ENCODE measurements around the gene TNFAIP2. TPM values are rescaled to one million over a fixed set of nuclear protein-coding genes. Genes with fewer than 3 reads are reported as not detected.
"Not testable (repeated sequence)": the region's sequence is repeated elsewhere in the genome, so short reads cannot be mapped to it uniquely, and the experiment has no call there.

Gene TNFAIP2
- total RNA-seq, 2 donors from 2014 or later, result 71.4 to 112 TPM

DNA sequence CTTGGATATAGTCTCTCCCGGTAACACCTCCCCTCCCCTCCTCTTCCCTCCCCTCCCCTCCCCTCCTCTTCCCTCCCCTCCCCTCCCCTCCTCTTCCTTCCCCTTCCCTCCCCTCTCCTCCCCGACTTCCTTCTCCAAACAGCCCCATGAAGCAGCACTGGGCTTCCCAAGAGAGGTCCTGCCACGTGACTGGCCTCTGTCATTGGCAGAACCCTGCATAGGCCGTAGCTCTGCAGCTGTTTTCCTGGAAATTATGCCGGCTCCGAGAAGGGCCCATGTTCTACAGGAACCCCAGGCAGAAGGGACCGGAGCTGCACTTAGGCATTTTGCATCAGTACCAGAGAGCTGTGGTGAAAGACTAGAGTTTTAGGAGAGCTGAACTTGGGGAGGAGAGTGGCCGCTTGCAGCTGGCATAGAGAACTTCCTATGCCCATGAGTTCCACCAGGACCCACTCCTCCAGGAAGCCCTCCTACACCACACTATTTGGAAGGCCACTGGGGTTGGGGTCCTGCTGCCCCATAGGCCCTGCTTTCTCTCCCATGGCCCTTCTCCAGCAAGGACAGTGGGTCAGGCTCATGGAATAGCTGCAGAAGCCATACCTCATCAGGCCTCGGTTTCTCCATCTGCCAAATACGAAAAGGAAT lies 5.1 kb upstream of the TNFAIP2 start:
- intact Hi-C loops (cut with DNase I), result no loop called here
- DNase-seq (ENCODE audit: low spot score), result peak; percentile 94

DNA sequence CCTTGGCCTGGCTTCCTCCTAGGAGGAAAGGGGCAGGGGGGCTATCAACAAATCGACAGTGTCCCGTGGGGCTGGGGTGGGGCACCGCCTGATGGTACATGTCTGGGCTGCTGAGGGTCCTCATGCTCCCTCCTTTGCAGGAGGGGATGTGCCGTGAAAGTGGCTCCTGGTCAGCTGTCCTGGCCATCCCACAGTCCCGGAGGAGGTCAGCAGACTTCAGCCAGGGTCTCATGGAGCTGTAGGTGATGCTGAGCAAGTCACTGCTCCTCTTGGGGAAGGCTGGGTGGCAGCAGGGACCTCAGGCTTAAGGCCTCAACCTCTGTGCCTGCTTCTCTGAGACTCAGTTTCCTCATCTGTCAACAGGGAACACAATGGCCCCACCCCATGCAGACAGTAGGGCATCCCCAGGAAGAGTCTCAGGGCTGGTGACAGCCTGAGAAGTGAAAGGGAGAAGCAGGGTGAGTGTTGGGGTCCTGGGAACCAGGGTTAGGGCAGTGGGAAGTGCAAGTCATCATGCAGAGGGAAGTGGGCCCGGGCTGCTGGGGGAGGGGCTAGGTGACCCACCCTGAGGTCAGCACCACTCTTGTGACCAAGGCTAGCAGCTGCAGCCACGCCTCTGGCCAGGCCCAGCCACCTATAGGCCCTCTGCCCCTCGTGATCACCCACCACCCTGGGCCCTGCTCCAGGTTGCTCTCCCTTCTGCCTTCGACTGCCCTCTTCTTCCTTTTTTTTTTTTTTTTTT lies 4.4 kb upstream of the TNFAIP2 start:
- DNase-seq (ENCODE audit: low spot score), result peak; percentile 95
- intact Hi-C loops (cut with DNase I), result no loop called here

DNA sequence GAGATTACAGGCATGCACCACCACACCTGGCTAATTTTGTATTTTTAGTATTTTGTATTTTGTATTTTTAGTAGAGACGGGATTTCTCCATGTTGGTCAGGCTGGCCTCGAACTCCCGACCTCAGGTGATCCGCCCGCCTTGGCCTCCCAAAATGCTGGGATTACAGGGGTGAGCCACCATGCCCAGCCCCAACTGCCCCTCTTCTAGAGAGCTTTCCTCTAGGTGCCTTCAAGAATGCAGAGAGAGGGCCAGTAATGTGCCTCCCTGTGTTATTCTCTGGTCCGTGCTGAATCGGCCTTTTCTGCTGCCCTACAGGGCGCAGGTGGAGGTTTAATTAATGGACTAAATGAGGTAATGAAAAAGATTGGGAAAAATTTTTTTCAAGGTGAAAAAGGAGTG lies 3.7 kb upstream of the TNFAIP2 start:
- DNase-seq (ENCODE audit: low spot score); intact Hi-C loops (cut with DNase I): not testable (repeated sequence)

DNA sequence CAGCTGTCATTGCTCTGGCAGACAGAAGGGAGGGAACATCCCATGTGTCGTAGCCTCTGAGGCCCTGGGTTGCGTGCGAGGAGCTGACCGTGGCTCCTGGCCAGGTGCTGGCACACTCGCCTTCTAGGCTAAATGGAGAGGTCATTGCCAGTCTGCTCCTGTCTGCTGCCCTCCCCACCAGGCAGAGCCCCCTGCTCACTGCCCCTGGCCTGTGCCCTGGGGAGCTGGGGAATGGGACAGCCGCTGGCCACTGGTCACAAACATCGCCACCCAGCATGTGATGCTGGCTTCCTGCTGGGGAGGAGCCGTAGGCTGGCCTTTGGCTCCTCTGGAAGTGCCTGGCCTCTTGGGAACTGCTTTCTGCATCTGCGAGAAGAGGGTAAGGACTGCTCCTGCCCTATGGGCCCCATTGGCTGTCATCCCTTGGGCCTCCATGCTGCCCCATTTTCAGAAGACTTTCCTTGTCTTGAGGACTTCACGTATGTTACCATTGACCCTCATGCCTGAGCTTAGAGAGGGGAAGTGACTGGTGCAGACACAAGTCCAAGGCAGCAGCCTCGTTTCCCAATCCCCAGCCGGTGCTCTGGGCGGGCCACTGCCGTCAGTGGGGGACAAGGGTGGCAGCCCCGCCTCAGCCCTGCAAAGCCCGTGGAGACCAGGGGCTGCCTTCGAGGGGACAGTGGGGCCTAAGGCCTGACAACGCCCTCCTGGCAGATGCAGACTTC lies 2.0 kb upstream of the TNFAIP2 start:
- intact Hi-C loops (cut with DNase I), result no loop called here
- DNase-seq (ENCODE audit: low spot score), result peak; percentile 94

DNA sequence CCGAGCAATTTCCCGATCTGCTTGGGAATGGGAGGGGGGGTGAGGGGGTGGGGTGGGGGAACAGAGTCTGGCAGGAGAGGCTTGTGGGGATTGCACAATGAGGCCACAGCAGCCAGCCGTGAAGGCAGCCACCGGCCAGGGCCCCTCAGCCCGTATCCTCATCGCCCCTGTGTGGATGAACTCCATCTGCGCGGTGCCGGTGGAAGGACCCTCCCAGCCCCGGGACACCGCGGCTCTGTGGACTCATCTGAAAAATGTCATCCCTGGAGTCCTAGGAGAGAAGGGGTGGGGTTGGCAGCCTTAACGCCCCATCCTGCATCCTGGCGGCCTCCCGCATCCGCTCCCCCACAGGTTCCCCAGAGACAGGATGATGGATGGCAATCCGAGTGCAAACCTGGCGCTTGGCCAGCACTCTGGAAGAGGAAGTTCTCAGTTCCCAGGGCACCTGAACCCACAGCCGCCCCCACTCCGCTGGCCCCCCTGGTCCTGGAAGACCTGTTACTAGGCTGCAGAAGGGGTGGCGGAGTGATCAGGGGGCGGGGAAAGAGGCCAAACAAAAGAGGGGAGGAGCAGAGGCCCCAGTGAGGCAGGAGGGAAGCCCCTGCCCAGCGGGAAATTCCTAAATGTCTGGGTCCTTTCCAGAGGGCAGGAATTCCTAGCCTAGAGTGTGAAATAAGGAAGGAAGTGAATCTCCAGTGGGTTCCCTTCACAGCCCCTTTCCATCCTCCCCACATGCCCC lies 1.2 kb upstream of the TNFAIP2 start:
- intact Hi-C loops (cut with DNase I), result no loop called here
- peak; percentile 96 for DNase-seq (ENCODE audit: low spot score)

DNA sequence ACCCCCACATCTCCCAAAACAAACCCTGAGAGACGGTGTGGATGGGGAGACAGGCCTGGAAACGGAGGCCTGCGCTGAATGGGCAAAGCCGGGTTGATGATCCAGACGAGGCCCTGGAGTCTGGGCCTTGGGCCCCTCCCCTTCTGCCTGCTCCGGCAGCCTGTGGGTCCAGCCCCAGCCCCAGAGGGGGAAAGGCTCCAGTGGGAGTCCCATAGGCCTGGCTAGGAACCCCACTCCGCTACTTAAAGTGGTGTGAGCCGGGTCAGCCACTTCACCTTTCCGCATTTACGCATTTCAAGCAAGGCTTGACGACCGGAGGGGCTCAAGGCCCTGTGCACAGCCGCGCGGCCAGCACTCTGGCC lies 695 bp upstream of the TNFAIP2 start:
- intact Hi-C loops (cut with DNase I), result no loop called here
- DNase-seq (ENCODE audit: low spot score), result no peak

DNA sequence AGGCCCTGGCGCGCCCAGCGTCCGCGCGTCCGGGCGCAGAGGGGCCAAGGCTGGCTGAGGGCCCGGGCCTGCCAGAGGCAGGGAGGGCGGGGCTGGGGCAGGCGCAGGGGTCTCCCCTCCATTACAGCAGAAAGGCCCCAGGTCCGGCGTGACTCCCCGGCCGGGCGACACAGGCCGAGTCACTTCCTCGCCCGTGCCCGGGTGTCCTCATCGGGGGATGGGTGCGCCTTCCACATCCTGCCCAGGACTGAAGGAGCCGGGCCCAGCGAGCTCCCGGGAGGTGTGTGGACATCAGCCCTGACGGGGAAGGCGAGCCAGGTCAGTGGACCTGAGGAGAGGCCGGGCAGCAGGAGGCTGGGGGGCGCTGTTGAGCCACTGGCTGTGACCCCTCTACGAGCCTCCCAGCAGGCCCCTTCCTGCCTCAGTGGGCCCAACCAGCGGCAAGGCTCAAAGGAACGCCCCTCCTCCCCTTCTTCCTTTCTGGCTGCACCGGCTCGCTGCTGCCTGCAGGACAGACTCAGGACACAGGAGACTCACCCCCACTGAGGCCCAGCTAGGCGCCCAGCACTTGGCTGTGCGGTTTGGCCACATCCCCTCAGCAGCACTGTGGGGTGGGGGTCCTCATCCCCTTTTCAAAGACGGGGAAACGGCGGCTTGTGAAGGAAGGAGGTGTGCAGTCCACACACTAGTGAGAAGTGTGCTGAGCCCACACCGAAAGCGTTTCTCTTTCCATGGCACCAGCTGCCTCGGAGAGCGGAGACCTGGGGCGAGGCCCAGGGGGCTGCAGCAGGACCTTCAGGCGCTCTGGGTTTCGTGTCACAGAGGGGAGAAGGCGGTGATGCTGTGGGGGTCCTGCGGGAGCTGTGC lies 606 bp downstream of the TNFAIP2 start:
- intact Hi-C loops (cut with DNase I), result no loop called here
- peak; percentile 90 for DNase-seq (ENCODE audit: low spot score)

DNA sequence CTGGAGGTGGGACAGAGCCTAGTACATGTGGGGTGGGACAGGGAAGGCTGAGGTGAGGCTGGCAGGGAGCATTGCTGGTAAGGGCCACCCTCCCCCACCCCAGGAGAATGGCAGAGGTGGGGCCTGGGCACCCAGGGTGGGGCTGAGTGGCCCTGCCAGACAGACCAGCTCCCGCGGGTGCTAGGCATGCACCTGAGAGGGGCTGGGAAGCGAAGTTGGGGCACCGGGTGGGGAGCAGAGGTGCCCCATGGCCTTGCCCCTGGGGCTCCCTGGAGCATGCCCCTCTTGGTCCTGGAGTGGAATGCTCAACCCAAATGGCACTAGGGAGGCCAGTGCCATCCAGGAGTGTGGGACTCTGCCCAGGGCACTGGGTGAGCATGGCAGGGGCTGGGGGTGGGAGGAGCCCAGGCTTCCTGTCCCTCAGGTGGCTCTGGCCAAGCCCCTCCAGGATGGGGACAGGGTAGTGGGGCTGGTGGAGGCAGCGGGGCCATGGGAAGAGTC lies 1.3 kb downstream of the TNFAIP2 start:
- intact Hi-C loops (cut with DNase I), result no loop called here
- DNase-seq (ENCODE audit: low spot score), result no peak

DNA sequence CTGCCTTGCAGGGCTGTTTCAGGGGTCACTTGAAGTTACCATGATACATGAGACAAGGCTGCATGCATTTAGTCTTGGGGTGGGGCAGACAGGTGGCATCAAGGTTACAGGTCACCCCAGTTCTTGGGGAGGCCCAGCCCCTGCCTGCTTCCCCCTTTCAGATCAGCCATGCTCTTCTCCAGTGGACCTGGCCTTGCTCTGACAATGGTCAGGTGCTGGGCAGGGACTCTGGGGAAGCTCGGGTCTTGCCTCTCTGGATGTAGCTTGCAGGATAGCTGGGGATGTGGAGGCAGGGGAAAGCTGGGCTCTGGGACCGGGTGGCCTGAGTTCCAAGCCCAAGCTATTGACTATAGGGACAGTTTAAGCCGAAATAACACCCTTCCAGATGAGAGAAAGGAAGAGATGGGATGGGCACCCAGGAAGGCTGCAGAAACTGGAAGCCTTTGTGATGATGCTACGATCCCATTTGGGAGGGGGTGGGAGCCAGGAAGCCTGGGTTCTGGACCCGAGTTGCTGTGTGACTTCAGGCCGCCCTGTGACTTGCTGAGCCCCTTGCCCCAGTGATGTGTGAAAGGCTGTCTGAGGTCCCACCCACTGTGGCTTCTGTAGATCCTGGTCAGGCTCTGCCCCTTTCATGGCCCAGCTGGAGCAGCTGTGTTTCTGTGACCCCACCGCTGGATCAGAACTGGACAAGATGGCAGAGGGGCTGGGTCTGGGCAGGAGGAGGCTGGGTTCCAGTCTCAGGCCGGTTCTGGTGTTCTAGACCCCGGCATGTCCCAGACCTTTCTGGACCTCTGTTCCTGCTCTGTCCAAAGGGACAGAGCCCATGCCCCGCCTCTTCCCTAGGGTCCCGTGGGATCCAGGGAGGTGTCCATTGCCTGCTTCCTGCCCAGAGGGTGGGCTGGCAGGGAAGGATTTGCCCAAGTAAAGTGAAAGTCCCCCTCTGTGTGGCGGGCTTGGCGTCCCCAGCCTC lies 2.1 kb downstream of the TNFAIP2 start:
- no peak for DNase-seq (ENCODE audit: low spot score)
- intact Hi-C loops (cut with DNase I), result no loop called here

DNA sequence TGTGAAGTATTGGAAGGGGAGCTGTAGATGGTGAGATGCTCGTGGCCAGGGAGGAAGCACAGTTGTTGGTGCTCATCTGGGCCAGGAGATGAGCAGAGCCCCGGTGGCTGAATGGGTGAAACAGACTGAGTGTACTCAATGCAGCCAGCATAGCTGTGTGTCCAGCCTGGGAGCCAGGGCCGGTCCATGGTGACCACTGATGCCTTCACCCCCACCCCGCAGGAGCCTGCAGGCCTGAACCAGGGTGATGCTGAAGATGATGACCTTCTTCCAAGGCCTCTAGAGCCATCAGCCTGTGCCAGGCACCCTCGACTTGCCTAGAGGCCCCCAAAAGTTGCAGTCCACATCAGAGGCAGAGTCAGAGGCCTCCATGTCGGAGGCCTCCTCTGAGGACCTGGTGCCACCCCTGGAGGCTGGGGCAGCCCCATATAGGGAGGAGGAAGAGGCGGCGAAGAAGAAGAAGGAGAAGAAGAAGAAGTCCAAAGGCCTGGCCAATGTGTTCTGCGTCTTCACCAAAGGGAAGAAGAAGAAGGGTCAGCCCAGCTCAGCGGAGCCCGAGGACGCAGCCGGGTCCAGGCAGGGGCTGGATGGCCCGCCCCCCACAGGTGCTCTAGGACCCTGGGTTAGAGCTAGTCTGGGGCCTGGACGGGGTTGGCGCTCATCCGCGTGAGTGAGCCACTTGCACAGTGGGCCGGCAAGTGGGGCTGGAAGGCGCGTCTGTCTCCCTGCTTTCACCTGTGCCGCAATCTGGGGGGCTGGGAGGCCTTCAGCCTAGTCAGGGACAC lies 3.0 kb downstream of the TNFAIP2 start:
- no peak for DNase-seq (ENCODE audit: low spot score)
- intact Hi-C loops (cut with DNase I), result no loop called here

DNA sequence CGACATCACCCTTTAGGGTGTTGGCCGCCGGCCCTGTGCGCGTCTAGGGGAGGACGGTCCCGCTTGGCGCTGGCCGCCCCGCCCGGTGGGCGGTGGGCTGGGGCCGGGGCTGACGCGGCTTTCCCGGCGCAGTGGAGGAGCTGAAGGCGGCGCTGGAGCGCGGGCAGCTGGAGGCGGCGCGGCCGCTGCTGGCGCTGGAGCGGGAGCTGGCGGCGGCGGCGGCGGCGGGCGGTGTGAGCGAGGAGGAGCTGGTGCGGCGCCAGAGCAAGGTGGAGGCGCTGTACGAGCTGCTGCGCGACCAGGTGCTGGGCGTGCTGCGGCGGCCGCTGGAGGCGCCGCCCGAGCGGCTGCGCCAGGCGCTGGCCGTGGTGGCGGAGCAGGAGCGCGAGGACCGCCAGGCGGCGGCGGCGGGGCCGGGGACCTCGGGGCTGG lies 3.6 kb downstream of the TNFAIP2 start:
- peak; percentile 80 for DNase-seq (ENCODE audit: low spot score)
- intact Hi-C loops (cut with DNase I), result no loop called here

DNA sequence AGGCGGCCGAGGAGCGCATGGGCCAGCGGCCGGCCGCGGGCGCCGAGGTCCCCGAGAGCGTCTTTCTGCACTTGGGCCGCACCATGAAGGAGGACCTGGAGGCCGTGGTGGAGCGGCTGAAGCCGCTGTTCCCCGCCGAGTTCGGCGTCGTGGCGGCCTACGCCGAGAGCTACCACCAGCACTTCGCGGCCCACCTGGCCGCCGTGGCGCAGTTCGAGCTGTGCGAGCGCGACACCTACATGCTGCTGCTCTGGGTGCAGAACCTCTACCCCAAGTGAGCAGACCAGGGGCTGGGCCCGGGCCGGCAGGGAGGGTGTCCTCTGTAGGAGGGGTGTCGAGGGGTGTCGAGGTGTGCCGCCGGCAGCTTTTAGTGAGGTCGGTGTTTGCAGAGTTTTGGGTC lies 4.1 kb downstream of the TNFAIP2 start:
- peak; percentile 78 for DNase-seq (ENCODE audit: low spot score)
- intact Hi-C loops (cut with DNase I), result no loop called here

DNA sequence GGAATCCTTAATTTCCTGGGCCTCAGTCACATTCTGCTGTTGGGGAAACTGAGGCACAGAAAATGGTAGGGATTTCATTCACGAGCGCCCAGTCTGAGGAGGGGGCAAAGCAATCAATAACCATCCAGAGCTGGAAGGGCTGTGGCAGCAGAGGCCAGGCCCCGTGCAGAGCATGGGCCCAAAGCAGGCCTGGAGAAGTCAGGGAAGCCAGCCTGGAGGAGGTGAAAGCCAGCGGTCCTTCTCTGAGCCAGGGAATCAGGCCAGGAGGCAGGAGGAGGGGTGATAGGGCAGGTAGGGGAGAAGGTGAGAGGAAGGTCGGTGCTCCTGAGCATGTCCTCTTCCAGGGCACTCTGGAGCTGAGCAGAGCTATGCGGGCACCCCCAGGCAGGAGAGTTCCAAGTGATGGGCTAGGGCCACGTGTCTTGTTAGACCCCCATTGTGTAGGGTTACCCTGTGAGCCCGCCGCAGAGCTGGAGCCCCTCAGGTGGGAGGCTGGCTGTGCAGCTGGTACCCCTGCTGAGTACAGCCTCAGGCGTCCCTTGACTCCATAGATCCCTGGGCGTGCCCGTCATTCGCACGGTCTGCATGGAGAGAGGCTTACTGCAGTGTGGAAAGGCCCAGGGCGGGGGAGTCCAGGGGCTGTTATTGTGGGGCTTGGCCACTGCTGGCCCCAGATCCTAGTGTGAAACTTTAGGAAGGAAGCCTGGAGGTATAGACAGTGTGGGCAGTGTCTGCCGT lies 4.8 kb downstream of the TNFAIP2 start:
- intact Hi-C loops (cut with DNase I), result no loop called here
- peak; percentile 83 for DNase-seq (ENCODE audit: low spot score)

DNA sequence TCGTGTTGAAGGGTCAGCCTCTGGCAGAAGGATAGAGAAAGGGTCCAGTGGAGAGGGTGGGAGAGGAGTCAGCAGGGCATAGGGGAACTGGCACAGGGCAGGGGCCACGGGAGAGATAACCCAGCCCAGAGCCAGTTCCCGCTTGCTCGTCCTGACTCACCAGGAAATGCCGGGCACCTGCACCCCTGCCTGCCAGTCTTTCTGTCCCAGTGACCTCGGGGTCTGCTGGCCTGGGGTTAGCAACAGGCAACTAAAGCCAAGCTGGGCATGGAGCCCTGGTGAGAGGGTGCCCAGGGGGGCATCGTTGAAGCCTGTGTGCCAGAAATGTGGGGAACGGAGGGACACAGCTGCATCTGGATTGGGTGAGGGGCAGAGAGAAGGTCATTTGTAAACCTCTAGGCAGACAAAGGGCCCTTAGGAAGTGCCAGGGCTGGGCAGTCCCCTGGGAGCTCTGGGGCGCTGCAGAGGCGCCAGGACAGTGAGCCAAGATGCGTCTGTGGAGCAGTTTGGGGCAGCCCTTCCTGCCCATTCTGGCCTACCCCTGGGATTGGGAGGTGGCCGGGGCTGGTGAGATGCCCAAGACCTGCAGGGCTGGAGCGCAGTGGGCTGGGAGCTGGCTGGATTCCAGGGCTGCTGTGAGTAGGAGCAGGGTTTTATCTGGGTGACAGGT lies 5.5 kb downstream of the TNFAIP2 start:
- intact Hi-C loops (cut with DNase I), result no loop called here
- peak; percentile 79 for DNase-seq (ENCODE audit: low spot score)

DNA sequence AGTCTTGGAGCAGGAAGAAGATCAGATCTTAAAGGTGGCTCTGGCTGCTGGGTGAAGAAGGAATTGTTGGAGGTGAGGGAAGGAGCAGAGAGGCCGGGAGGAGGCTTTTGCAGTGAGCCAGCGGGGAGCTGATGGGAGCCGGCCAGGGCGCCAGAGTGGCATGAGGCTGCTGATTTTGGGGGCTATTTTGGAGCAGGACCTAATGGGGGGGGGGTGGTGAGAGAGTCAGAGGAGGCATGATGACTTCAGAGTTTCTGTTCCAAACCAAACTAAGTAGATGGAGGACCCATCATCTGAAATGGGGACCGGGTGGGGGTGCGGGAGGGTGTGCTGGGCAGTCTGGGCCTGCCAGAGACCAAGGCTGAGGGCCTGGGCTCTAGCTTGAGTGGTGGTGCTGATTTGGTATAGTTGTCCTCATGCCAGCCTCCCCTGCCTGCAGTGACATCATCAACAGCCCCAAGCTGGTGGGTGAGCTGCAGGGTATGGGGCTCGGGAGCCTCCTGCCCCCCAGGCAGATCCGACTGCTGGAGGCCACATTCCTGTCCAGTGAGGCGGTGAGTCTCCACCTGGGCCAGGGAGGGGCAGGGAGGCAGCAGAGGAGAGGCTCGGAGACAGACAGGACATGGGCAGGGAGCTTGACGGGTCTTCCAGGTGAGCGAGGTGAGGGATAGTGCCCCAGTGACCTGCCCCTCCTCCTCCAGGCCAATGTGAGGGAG lies 6.2 kb downstream of the TNFAIP2 start:
- peak; percentile 52 for DNase-seq (ENCODE audit: low spot score)
- intact Hi-C loops (cut with DNase I), result no loop called here
